HG03097 (cell line): ENCODE measurements around the gene TRPV2.

Source experiments
- ATAC-seq: cut with Tn5 transposase; IDR thresholded peaks from one replicate; pipeline ENCODE4 v1.9.1; 2021; ENCODE audit not compliant: unreplicated experiment, low FRiP score

TRPV2 gene

GRCh38 chr17:16472539-16472938 lies 57.2 kb downstream of the TRPV2 start:
- no peak for ATAC-seq

- ATAC-seq = no peak
Measured at GRCh38 chr17:16473044-16474011, 58.0 kb downstream of the TRPV2 start.

- no peak for ATAC-seq
Measured at GRCh38 chr17:16474012-16474725, 58.8 kb downstream of the TRPV2 start.

- no peak for ATAC-seq
Measured at GRCh38 chr17:16475179-16475704, 59.9 kb downstream of the TRPV2 start.

GRCh38 chr17:16477255-16477654 lies 61.9 kb downstream of the TRPV2 start:
- no peak for ATAC-seq

- ATAC-seq = no peak
Measured at GRCh38 chr17:16477666-16478065, 62.3 kb downstream of the TRPV2 start.

GRCh38 chr17:16478649-16479048 lies 63.3 kb downstream of the TRPV2 start:
- ATAC-seq = no peak

- ATAC-seq = no peak
Measured at GRCh38 chr17:16479264-16479663, 63.9 kb downstream of the TRPV2 start.

GRCh38 chr17:16480995-16481394 lies 65.6 kb downstream of the TRPV2 start:
- ATAC-seq = no peak

- ATAC-seq = no peak
Measured at GRCh38 chr17:16482253-16482652, 66.9 kb downstream of the TRPV2 start.

GRCh38 chr17:16483021-16483645 lies 67.8 kb downstream of the TRPV2 start:
- no peak for ATAC-seq

- no peak for ATAC-seq
Measured at GRCh38 chr17:16484445-16485175, 69.2 kb downstream of the TRPV2 start.
